AG20443 (cell line): Measurements from ENCODE around the gene TSPO.

Experiments
- DNase-seq: peaks from one replicate; pipeline ENCODE4 v3.0.0; 2012; ENCODE audit warnings: low spot score, mixed read lengths

Gene TSPO

GRCh38 chr22:43202326-43202725 is 51.0 kb downstream of the TSPO start:
- DNase-seq = no peak

- DNase-seq = no peak
These were observed 51.5 kb downstream of the TSPO start for GRCh38 chr22:43202756-43203410.

- no peak for DNase-seq
These were observed 52.2 kb downstream of the TSPO start for GRCh38 chr22:43203471-43203981.

GRCh38 chr22:43205261-43205691 is 53.9 kb downstream of the TSPO start:
- DNase-seq = no peak

- no peak for DNase-seq
These were observed 54.6 kb downstream of the TSPO start for GRCh38 chr22:43205748-43206508.

GRCh38 chr22:43206509-43207161 is 55.3 kb downstream of the TSPO start:
- no peak for DNase-seq

- no peak for DNase-seq
These were observed 56.0 kb downstream of the TSPO start for GRCh38 chr22:43207386-43207785.

GRCh38 chr22:43207849-43208702 is 56.7 kb downstream of the TSPO start:
- no peak for DNase-seq

GRCh38 chr22:43208703-43209522 is 57.6 kb downstream of the TSPO start:
- no peak for DNase-seq

GRCh38 chr22:43209523-43209890 is 58.1 kb downstream of the TSPO start:
- DNase-seq = no peak

GRCh38 chr22:43209971-43210370 is 58.6 kb downstream of the TSPO start:
- DNase-seq = no peak

GRCh38 chr22:43210631-43211515 is 59.5 kb downstream of the TSPO start:
- no peak for DNase-seq

- no peak for DNase-seq
These were observed 60.6 kb downstream of the TSPO start for GRCh38 chr22:43211941-43212433.

- no peak for DNase-seq
These were observed 61.1 kb downstream of the TSPO start for GRCh38 chr22:43212434-43212952.
